ENCODE results near the gene SLC6A6. TPM values are rescaled to one million over a fixed set of nuclear protein-coding genes. Genes with fewer than 3 reads are reported as not detected.

The SLC6A6 gene
- total RNA-seq, 1 donor from 2014 or later: 32.9 TPM

GRCh38 chr3:14366915-14367823 is 35.2 kb upstream of the SLC6A6 start:
- peak overlapping the region; percentile 42 for H2AFZ ChIP-seq (replicated peaks)
- no peaks in the 10 kb centered on the region for H3K9me3 ChIP-seq (ENCODE audit: low read depth)
- H3K4me3 Mint-ChIP-seq: no peak overlapping the region
- no peaks in the 10 kb centered on the region for H3K36me3 Mint-ChIP-seq
- H3K4me2 ChIP-seq: no peak overlapping the region
- H3K9me3 Mint-ChIP-seq: no peaks in the 10 kb centered on the region
- H3K27me3 ChIP-seq: no peaks in the 10 kb centered on the region
- H4K20me1 ChIP-seq (ENCODE audit: low read depth): no peaks in the 10 kb centered on the region
- H3K9ac ChIP-seq: no peak overlapping the region
- H3K4me1 Mint-ChIP-seq: peaks cover 24% of the 10 kb centered on the region
- no peaks in the 10 kb centered on the region for H3K36me3 ChIP-seq
- peaks cover 15% of the 10 kb centered on the region for H3K4me1 ChIP-seq
- TF ChIP-seq, protein P1, sequence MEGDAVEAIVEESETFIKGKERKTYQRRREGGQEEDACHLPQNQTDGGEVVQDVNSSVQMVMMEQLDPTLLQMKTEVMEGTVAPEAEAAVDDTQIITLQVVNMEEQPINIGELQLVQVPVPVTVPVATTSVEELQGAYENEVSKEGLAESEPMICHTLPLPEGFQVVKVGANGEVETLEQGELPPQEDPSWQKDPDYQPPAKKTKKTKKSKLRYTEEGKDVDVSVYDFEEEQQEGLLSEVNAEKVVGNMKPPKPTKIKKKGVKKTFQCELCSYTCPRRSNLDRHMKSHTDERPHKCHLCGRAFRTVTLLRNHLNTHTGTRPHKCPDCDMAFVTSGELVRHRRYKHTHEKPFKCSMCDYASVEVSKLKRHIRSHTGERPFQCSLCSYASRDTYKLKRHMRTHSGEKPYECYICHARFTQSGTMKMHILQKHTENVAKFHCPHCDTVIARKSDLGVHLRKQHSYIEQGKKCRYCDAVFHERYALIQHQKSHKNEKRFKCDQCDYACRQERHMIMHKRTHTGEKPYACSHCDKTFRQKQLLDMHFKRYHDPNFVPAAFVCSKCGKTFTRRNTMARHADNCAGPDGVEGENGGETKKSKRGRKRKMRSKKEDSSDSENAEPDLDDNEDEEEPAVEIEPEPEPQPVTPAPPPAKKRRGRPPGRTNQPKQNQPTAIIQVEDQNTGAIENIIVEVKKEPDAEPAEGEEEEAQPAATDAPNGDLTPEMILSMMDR (IDR thresholded peaks at IDR 0.05): no peak
- TF ChIP-seq EZH2phosphoT487 (IDR thresholded peaks at IDR 0.05): no peak
- no peak for TF ChIP-seq EZH2 (IDR thresholded peaks at IDR 0.05)
- H3F3A ChIP-seq (ENCODE audit: low read depth): peaks cover 10% of the 10 kb centered on the region
- no peak overlapping the region for H3K27ac ChIP-seq
- H3K27ac Mint-ChIP-seq: peak overlapping the region; percentile 88
- peaks cover 3% of the 10 kb centered on the region for H3K27me3 Mint-ChIP-seq (ENCODE audit: insufficient read depth, low read depth)
- no peaks in the 10 kb centered on the region for H3K79me2 ChIP-seq (ENCODE audit: low read depth)
- H3K4me3 ChIP-seq: no peak overlapping the region
- no peak for DNase-seq (ENCODE audit: low spot score)

- Mint-ChIP-seq H3K27ac (no peak overlapping the region), H3K27me3 (ENCODE audit: insufficient read depth, low read depth) (peaks cover 3% of the 10 kb centered on the region)
- H4K20me1 ChIP-seq (ENCODE audit: low read depth): no peaks in the 10 kb centered on the region
Observed at GRCh38 chr3:14368146-14368545, 34.3 kb upstream of the SLC6A6 start.

GRCh38 chr3:14368885-14369284 is 33.5 kb upstream of the SLC6A6 start:
- Histone ChIP-seq H3K9ac (no peak overlapping the region), H3K79me2 (ENCODE audit: low read depth) (no peaks in the 10 kb centered on the region), H3K27ac (no peak overlapping the region), H3K27me3 (no peaks in the 10 kb centered on the region), H4K20me1 (ENCODE audit: low read depth) (no peaks in the 10 kb centered on the region), H3K4me3 (no peak overlapping the region), H3F3A (ENCODE audit: low read depth) (peaks cover 10% of the 10 kb centered on the region), H3K4me1 (peaks cover 21% of the 10 kb centered on the region), H3K4me2 (no peak overlapping the region), H3K9me3 (ENCODE audit: low read depth) (no peaks in the 10 kb centered on the region), H3K36me3 (no peaks in the 10 kb centered on the region), H2AFZ (replicated peaks) (no peak overlapping the region)
- Mint-ChIP-seq H3K4me1 (peaks cover 28% of the 10 kb centered on the region), H3K9me3 (no peaks in the 10 kb centered on the region), H3K27ac (peak overlapping the region; percentile 92), H3K36me3 (no peaks in the 10 kb centered on the region), H3K27me3 (ENCODE audit: insufficient read depth, low read depth) (peaks cover 7% of the 10 kb centered on the region), H3K4me3 (peak overlapping the region; percentile 55)
- TF ChIP-seq, protein P1 (IDR thresholded peaks at IDR 0.05): no peak
- TF ChIP-seq EZH2phosphoT487 (IDR thresholded peaks at IDR 0.05): no peak
- no peak for TF ChIP-seq EZH2 (IDR thresholded peaks at IDR 0.05)
- DNase-seq (ENCODE audit: low spot score): no peak

More at GRCh38 chr3:14368146-14368545, 34.3 kb upstream of the SLC6A6 start:
- Histone ChIP-seq H2AFZ (replicated peaks) (no peak overlapping the region), H3F3A (ENCODE audit: low read depth) (peaks cover 10% of the 10 kb centered on the region), H3K9ac (no peak overlapping the region), H3K79me2 (ENCODE audit: low read depth) (no peaks in the 10 kb centered on the region), H3K36me3 (no peaks in the 10 kb centered on the region), H3K9me3 (ENCODE audit: low read depth) (no peaks in the 10 kb centered on the region), H3K27ac (no peak overlapping the region), H3K4me3 (no peak overlapping the region), H3K4me2 (no peak overlapping the region), H3K27me3 (no peaks in the 10 kb centered on the region), H3K4me1 (peaks cover 21% of the 10 kb centered on the region)
- TF ChIP-seq EZH2 (IDR thresholded peaks at IDR 0.05) (no peak), EZH2phosphoT487 (IDR thresholded peaks at IDR 0.05) (no peak)
- TF ChIP-seq, protein P1 (IDR thresholded peaks at IDR 0.05): no peak
- no peak for DNase-seq (ENCODE audit: low spot score)
- Mint-ChIP-seq H3K4me1 (peaks cover 28% of the 10 kb centered on the region), H3K4me3 (no peak overlapping the region), H3K9me3 (no peaks in the 10 kb centered on the region), H3K36me3 (no peaks in the 10 kb centered on the region)

All from neural progenitor cell (in vitro differentiated cells).